ENCODE results near the gene ST6GALNAC5.

DNA sequence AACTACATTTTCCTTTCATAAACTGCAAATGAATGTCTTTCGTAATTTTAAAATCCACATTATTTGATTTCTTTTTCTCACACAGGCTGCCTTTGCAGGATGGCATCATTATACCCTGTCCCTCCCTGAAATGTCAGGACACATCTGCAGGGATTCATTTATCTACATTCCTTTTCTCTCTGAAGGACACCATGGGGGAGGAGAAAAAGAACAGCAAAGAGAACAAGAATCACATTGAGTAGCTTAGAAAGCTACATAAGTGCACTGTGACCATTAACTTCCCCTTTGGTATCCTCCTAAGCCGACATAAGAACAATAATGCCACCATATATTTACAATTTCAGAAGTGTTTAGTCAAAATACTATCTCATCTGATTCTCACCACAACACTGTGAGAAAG lies 222.5 kb downstream of the ST6GALNAC5 start:
- TF ChIP-seq, protein P1, sequence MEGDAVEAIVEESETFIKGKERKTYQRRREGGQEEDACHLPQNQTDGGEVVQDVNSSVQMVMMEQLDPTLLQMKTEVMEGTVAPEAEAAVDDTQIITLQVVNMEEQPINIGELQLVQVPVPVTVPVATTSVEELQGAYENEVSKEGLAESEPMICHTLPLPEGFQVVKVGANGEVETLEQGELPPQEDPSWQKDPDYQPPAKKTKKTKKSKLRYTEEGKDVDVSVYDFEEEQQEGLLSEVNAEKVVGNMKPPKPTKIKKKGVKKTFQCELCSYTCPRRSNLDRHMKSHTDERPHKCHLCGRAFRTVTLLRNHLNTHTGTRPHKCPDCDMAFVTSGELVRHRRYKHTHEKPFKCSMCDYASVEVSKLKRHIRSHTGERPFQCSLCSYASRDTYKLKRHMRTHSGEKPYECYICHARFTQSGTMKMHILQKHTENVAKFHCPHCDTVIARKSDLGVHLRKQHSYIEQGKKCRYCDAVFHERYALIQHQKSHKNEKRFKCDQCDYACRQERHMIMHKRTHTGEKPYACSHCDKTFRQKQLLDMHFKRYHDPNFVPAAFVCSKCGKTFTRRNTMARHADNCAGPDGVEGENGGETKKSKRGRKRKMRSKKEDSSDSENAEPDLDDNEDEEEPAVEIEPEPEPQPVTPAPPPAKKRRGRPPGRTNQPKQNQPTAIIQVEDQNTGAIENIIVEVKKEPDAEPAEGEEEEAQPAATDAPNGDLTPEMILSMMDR (conservative IDR thresholded peaks at IDR 0.05 in 1 of 2, IDR thresholded peaks at IDR 0.05 in 1 of 2; ENCODE audit: extremely low read depth in 1 of 2, insufficient read depth in 1 of 2, low read depth in 1 of 2, low read length in 2 of 2) = no peak
- TF ChIP-seq EZH2 (IDR thresholded peaks at IDR 0.05; ENCODE audit: borderline replicate concordance, low read length) = no peak

Measured in mammary epithelial cell (primary cell).